ENCODE results near the gene CYP3A4. TPM values are rescaled to one million over a fixed set of nuclear protein-coding genes. Genes with fewer than 3 reads are reported as not detected.

Gene CYP3A4
- total RNA-seq, 1 experiment from 2014 or later: not detected

- no peak overlapping the region for H3K56ac ChIP-seq (ENCODE audit: insufficient read length, low read depth, low read length)
- no peaks in the 10 kb centered on the region for H3K4me1 Mint-ChIP-seq
- no peaks in the 10 kb centered on the region for H3K9me3 ChIP-seq (ENCODE audit: control insufficient read depth, low read depth, low read length)
- no peak overlapping the region for H2BK20ac ChIP-seq (ENCODE audit: low read depth, low read length, poor library complexity, severe bottlenecking)
- H2AK5ac ChIP-seq (ENCODE audit: insufficient read length, low read length): no peak overlapping the region
- no peak overlapping the region for H3K27ac ChIP-seq (ENCODE audit: insufficient read length, low read depth, low read length)
- DNase-seq: no peak
- H3K4me1 ChIP-seq (ENCODE audit: insufficient read depth, low read length): no peaks in the 10 kb centered on the region
- no peak overlapping the region for H4K91ac ChIP-seq (ENCODE audit: insufficient read length, low read depth, low read length)
- no peak overlapping the region for H2BK5ac ChIP-seq (ENCODE audit: insufficient read length, low read length)
- no peak overlapping the region for H2AFZ ChIP-seq (ENCODE audit: low read length)
- H2BK15ac ChIP-seq (ENCODE audit: low read depth, low read length): no peak overlapping the region
- no peak overlapping the region for H3K14ac ChIP-seq (ENCODE audit: insufficient read depth, low read length)
- H3K79me1 ChIP-seq (ENCODE audit: insufficient read depth, low read depth, low read length, poor library complexity, severe bottlenecking): no peaks in the 10 kb centered on the region
- no peak overlapping the region for H3K18ac ChIP-seq (ENCODE audit: insufficient read length, low read depth, low read length)
- WGBS (ENCODE audit: extremely low coverage, insufficient read length, low lambda C conversion rate): no CpG with 5 or more reads among the region's 3 CpGs
- no peak overlapping the region for H3K4ac ChIP-seq (ENCODE audit: low read depth, low read length)
- H2BK120ac ChIP-seq (ENCODE audit: low read depth, low read length, poor library complexity, severe bottlenecking): no peak overlapping the region
- no peak overlapping the region for H3K27ac Mint-ChIP-seq
- H3K23me2 ChIP-seq (ENCODE audit: insufficient read length, low read depth, low read length, poor library complexity, severe bottlenecking): no peaks in the 10 kb centered on the region
- H3K4me2 ChIP-seq (ENCODE audit: insufficient read depth, insufficient read length, low read length): no peak overlapping the region
- H4K5ac ChIP-seq (ENCODE audit: insufficient read length, low read depth, low read length): no peak overlapping the region
- H3K27me3 Mint-ChIP-seq (ENCODE audit: low read depth): peaks cover 6% of the 10 kb centered on the region
- no peak overlapping the region for H4K8ac ChIP-seq (replicated peaks; ENCODE audit: insufficient read length, low read depth, low read length)
- H3K27me3 ChIP-seq (ENCODE audit: insufficient read depth, low read length): no peaks in the 10 kb centered on the region
- H3K36me3 Mint-ChIP-seq (ENCODE audit: insufficient read depth in 1 of 3, low read depth in 3 of 3): no peaks in the 10 kb centered on the region
- no peak overlapping the region for H3K23ac ChIP-seq (ENCODE audit: insufficient read length, low read depth, low read length)
- no peak overlapping the region for H3K4me3 Mint-ChIP-seq
- H3K9me3 Mint-ChIP-seq: no peaks in the 10 kb centered on the region
- no peak overlapping the region for H3T11ph ChIP-seq (ENCODE audit: low read length)
- no peaks in the 10 kb centered on the region for H4K20me1 ChIP-seq (ENCODE audit: control insufficient read depth, insufficient read depth, insufficient read length)
- no peak overlapping the region for H2BK12ac ChIP-seq (ENCODE audit: insufficient read length, low read depth, low read length)
- TF ChIP-seq CTCF (conservative IDR thresholded peaks at IDR 0.05): no peak
- H3K9ac ChIP-seq (ENCODE audit: extremely low read depth, insufficient read length, low read length): no peak overlapping the region
- no peaks in the 10 kb centered on the region for H3K79me2 ChIP-seq (ENCODE audit: insufficient read depth, low read length)
Measured at GRCh38 chr7:99764478-99764877, 19.5 kb downstream of the CYP3A4 start.
